Glutamatergic neuron (in vitro differentiated cells): ENCODE results near the gene OTUB2. TPM values are rescaled to one million over a fixed set of nuclear protein-coding genes. Genes with fewer than 3 reads are reported as not detected.

Experiments
- DNase-seq: peaks from one replicate; pipeline ENCODE4 v3.0.0; 2022
- H3K27ac Mint-ChIP-seq: one replicate; pipeline ENCODE4 v1.8.0; 2020; ENCODE audit warnings: mild to moderate bottlenecking, mixed read lengths, inconsistent platforms; ENCODE audit not compliant: unreplicated experiment
- H3K27me3 Mint-ChIP-seq: one replicate; pipeline ENCODE4 v1.8.0; 2020; ENCODE audit warnings: mild to moderate bottlenecking, moderate library complexity, mixed read lengths, inconsistent platforms; ENCODE audit not compliant: unreplicated experiment
- H3K36me3 Mint-ChIP-seq: one replicate; pipeline ENCODE4 v1.8.0; 2020; ENCODE audit warnings: mild to moderate bottlenecking, mixed read lengths, inconsistent platforms; ENCODE audit not compliant: unreplicated experiment
- H3K4me1 Mint-ChIP-seq: one replicate; pipeline ENCODE4 v1.8.0; 2020; ENCODE audit warnings: mild to moderate bottlenecking, low read depth, mixed read lengths, inconsistent platforms; ENCODE audit not compliant: unreplicated experiment
- H3K4me3 Mint-ChIP-seq: one replicate; pipeline ENCODE4 v1.8.0; 2020; ENCODE audit warnings: mild to moderate bottlenecking, mixed read lengths, inconsistent platforms; ENCODE audit not compliant: unreplicated experiment
- H3K9me3 Mint-ChIP-seq: one replicate; pipeline ENCODE4 v1.8.0; 2020; ENCODE audit warnings: mild to moderate bottlenecking, moderate library complexity, mixed read lengths, inconsistent platforms; ENCODE audit not compliant: unreplicated experiment
- total RNA-seq: library from RNA; stranded (reverse); fragmentation: NEBNext Ultra II Directional; extraction: Animal tissue kit (Norgen Biotek cat#: 25700); gene quantifications from one replicate; pipeline ENCODE4 v1.2.1, GENCODE V29; 2021; ENCODE audit not compliant: unreplicated experiment
- TF ChIP-seq, protein P1 (sequence below): fragments of 200-600 bp; sonication (generic); IDR thresholded peaks from one replicate; pipeline ENCODE4 v1.5.0; 2021; ENCODE audit not compliant: partially characterized antibody, unreplicated experiment

Gene OTUB2
- total RNA-seq, 1 donor from 2014 or later = 5.5 TPM

DNA sequence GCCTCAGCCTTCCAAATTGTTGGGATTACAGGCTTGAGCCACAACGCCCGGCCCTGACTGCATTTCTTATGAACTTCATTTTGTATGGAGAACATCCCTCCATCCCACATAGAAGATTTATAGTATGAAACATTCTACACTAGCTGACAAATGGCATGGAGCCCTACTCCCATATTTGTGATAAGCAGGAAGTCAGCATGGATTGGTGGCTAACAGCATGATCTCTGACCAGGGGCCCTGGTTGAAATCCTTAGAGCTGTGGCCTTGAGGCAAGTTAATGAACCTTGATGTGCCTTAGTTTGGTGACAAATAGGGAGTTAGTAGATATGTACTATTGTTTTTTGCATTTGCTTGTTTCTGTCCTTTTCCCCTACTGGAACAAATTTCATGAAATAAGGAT is 67.3 kb downstream of the OTUB2 start:
- Mint-ChIP-seq H3K4me3 (no peak overlapping the region), H3K36me3 (peaks cover 10% of the 10 kb centered on the region), H3K27me3 (no peaks in the 10 kb centered on the region), H3K4me1 (no peaks in the 10 kb centered on the region), H3K27ac (peak overlapping the region; percentile 26), H3K9me3 (peaks cover 2% of the 10 kb centered on the region)
- TF ChIP-seq, protein P1, sequence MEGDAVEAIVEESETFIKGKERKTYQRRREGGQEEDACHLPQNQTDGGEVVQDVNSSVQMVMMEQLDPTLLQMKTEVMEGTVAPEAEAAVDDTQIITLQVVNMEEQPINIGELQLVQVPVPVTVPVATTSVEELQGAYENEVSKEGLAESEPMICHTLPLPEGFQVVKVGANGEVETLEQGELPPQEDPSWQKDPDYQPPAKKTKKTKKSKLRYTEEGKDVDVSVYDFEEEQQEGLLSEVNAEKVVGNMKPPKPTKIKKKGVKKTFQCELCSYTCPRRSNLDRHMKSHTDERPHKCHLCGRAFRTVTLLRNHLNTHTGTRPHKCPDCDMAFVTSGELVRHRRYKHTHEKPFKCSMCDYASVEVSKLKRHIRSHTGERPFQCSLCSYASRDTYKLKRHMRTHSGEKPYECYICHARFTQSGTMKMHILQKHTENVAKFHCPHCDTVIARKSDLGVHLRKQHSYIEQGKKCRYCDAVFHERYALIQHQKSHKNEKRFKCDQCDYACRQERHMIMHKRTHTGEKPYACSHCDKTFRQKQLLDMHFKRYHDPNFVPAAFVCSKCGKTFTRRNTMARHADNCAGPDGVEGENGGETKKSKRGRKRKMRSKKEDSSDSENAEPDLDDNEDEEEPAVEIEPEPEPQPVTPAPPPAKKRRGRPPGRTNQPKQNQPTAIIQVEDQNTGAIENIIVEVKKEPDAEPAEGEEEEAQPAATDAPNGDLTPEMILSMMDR = no peak
- no peak for DNase-seq

DNA sequence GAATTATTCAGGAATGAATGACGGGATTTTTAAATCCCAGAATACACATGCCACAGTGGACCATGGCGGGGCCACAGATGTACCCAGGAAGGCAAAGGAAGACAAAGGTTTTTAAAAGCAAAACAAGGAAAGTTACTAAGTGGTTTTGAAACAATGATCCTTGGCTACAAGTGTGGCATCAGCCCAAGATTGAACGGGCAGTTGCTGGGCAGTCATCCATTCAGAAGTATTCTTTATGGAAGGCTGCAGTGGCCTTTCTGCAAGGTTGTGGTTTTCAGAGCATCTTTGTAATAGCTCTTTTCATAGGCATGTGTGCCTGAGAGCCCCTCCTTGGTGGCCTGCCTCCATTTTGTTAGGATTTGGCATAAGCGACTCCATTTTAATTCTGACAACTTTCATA is 71.0 kb downstream of the OTUB2 start:
- peaks cover 2% of the 10 kb centered on the region for H3K9me3 Mint-ChIP-seq
- no peaks in the 10 kb centered on the region for H3K4me1 Mint-ChIP-seq
- H3K27ac Mint-ChIP-seq = no peak overlapping the region
- H3K27me3 Mint-ChIP-seq = no peaks in the 10 kb centered on the region
- DNase-seq = no peak
- TF ChIP-seq, protein P1 = no peak
- H3K4me3 Mint-ChIP-seq = no peak overlapping the region
- H3K36me3 Mint-ChIP-seq = peaks cover 11% of the 10 kb centered on the region

Other genes starting within 250 kb of the OTUB2 start
- gene PRIMA1, start 237.9 kb upstream of the OTUB2 start, total RNA-seq = 2.4 TPM
- not detected for gene FAM181A, start 99.0 kb upstream of the OTUB2 start, total RNA-seq
- gene ASB2, start 49.8 kb upstream of the OTUB2 start, total RNA-seq = 16.6 TPM
- gene CCDC197, start 29.0 kb upstream of the OTUB2 start, total RNA-seq = not detected
- 257 TPM for gene DDX24, start 54.9 kb downstream of the OTUB2 start, total RNA-seq
- gene IFI27L1, start 55.0 kb downstream of the OTUB2 start, total RNA-seq = 45.7 TPM
- 3.7 TPM for gene IFI27, start 84.4 kb downstream of the OTUB2 start, total RNA-seq
- gene IFI27L2, start 103.3 kb downstream of the OTUB2 start, total RNA-seq = 52.7 TPM
- 1.6 TPM for gene PPP4R4, start 148.0 kb downstream of the OTUB2 start, total RNA-seq